Lung (tissue), 12 donors: ENCODE results near the gene FTSJ3. TPM values are rescaled to one million over a fixed set of nuclear protein-coding genes. Genes with fewer than 3 reads are reported as not detected.
A peak's percentile ranks its signal among the peaks of the same experiment; 100 is the strongest.

Experiments
- ATAC-seq: fragments of 200-7000 bp; cut with Tn5 transposase; one replicate; pipeline ENCODE4 v1.9.1; 2020; ENCODE audit warnings: moderate number of reproducible peaks; ENCODE audit not compliant: insufficient read depth, low FRiP score
- DNase-seq, 3 donors: peaks; one replicate each; pipeline ENCODE4 v3.0.0-alpha.2; 2013 to 2017
- H3K27ac ChIP-seq, 2 donors: one replicate each; pipeline ENCODE4 v1.5.1; 2013; ENCODE audit warnings: mild to moderate bottlenecking in 2 of 2, moderate library complexity in 2 of 2, control low read depth in 1 of 2, inconsistent platforms in 1 of 2, low read depth in 1 of 2, low read length in 1 of 2
- H3K27me3 ChIP-seq, 3 donors: one replicate each; pipeline ENCODE4 v1.5.1; 2013; ENCODE audit warnings: low read length in 2 of 3; ENCODE audit not compliant: control insufficient read depth in 3 of 3, insufficient read depth in 3 of 3
- H3K36me3 ChIP-seq, 4 donors: one replicate each; pipeline ENCODE4 v1.5.1; 2013; ENCODE audit warnings: low read length in 4 of 4, mild to moderate bottlenecking in 1 of 4, moderate library complexity in 1 of 4; ENCODE audit not compliant: control insufficient read depth in 4 of 4, insufficient read depth in 4 of 4
- H3K4me1 ChIP-seq, 5 donors: one replicate each; pipeline ENCODE4 v1.5.1; 2013; ENCODE audit warnings: low read length in 5 of 5, mild to moderate bottlenecking in 2 of 5, moderate library complexity in 1 of 5; ENCODE audit not compliant: control insufficient read depth in 5 of 5, insufficient read depth in 5 of 5
- H3K4me3 ChIP-seq: one replicate; pipeline ENCODE4 v1.5.1; 2013; ENCODE audit warnings: mild to moderate bottlenecking, control low read depth, moderate library complexity
- H3K9ac ChIP-seq, 2 donors: one replicate each; pipeline ENCODE4 v1.5.1; 2013; ENCODE audit warnings: low read length in 2 of 2, control low read depth in 1 of 2; ENCODE audit not compliant: insufficient read depth in 1 of 2
- H3K9me3 ChIP-seq, 4 donors: one replicate each; pipeline ENCODE4 v1.5.1; 2013; ENCODE audit warnings: low read length in 3 of 4, mild to moderate bottlenecking in 1 of 4, moderate library complexity in 1 of 4; ENCODE audit not compliant: control insufficient read depth in 4 of 4, insufficient read depth in 3 of 4
- CTCF ChIP-seq: IDR thresholded peaks from 2 replicates; pipeline ENCODE4 v1.5.1; 2012; ENCODE audit warnings: mild to moderate bottlenecking; ENCODE audit errors: control extremely low read depth, extremely low read depth
- WGBS, 2 donors: extraction: QIAGEN DNeasy Blood & Tissue Kit; methylation state at CpG; one replicate each; pipeline ENCODE4 v1.1.7; 2013; 5-methylcytosine and 5-hydroxymethylcytosine counted together
- polyA plus RNA-seq, 2 donors: library from polyadenylated mRNA; stranded (reverse); fragments of 200-250 nt; gene quantifications; one replicate each; pipeline ENCODE4 v1.2.1, GENCODE V29; 2013
- total RNA-seq, 2 donors: library from RNA; depleted of rRNA in 1 of 2; stranded (reverse); fragments of >200 nt in 1 of 2; gene quantifications; one replicate each; pipeline ENCODE4 v1.2.1, GENCODE V29; 2014 to 2021
- donor health status: control.
- donor health status: control.
- donor health status: Bipolar disorder and iron deficiency.
- donor health status: healthy.
- donor health status: DM: yes; HTN: yes; CAD: no.

The FTSJ3 gene
- total and polyA plus RNA-seq, 4 donors, result 15.4 to 39.8 (median 29.6) TPM

DNA sequence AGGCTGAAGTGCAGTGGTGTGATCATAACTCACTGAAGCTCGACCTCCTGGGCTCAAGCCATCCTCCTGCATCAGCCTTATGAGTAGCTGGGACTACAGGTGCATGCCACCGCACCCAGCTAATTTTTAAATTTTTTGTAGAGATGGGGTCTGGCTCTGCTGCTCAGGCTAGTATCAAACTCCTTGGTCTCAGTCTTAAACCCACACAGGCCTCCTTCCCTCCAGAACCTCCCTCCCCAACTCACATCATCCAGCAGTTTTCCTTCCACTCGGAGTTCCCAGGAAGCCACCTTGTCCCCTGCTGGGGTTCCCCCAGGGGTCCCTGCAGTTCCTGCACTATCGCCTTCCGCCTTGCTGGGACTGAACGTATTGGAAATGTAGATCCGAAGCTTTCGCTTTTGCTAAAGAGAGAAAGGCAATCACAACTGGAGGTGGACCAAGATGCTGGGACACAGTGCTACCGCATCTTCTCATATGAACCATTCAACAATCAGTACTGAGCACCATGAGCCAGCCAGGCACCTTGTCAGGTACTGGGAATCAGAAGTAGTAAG, 7.8 kb upstream of the FTSJ3 start:
- TF ChIP-seq CTCF, result no peak
- no peak for ATAC-seq
- WGBS, 2 donors, result 85 to 87% methylated on average over 9 of the region's 9 CpGs
- Histone ChIP-seq H3K9me3 (no peaks in the 10 kb centered on the region), H3K4me1 (peaks cover 6 to 33% (median 19%) of the 10 kb centered on the region in 5 donors), H3K27ac (no peak overlapping the region), H3K27me3 (no peaks in the 10 kb centered on the region), H3K36me3 (peaks cover 21 to 64% (median 40%) of the 10 kb centered on the region in 4 donors), H3K4me3 (no peak overlapping the region), H3K9ac (no peak overlapping the region)
- no peak for DNase-seq

DNA sequence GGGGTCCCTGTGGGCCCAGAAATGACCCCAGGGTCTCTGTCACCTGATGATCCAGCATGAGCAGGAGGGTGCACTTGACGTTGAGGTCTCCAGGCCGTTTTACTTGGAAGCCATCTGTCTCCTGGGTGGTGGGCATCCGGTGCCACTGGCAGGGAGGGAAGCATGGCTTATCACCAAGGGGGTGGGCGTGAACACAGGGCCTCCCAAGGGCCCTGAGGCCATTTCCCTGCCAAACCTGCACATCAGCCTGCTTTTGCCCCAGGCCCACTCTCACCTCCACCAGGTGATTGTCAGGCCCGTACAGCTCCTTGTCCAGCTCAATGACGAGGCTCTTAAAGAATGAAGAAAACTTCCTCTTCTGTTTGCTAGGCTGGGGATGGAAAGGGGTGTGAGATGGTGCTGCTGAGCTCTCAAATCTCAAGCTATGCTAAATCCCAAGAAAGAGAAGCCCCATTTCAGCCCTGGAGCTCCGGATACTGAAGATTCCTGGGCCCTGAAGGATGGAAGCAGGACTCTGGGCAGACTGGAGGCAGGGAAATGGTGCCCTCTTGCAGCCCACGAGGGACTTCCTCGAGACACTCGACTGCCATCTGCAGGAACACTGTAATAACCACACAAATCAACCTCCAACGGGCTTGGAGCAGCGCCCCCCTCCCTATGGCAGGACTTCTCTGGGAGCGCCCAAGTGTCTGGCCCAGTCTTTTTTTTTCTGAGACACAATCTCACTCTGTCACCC, 7.1 kb upstream of the FTSJ3 start:
- Histone ChIP-seq H3K27me3 (no peaks in the 10 kb centered on the region), H3K4me1 (peaks cover 6 to 26% (median 16%) of the 10 kb centered on the region in 5 donors), H3K9ac (no peak overlapping the region), H3K27ac (no peak overlapping the region), H3K36me3 (peaks cover 26 to 69% (median 46%) of the 10 kb centered on the region in 4 donors), H3K9me3 (no peaks in the 10 kb centered on the region), H3K4me3 (no peak overlapping the region)
- ATAC-seq (peak; percentile 50), DNase-seq (peak in 2 of 3 donors; percentile 50 to 54)
- TF ChIP-seq CTCF, result peak; percentile 38
- WGBS, 2 donors, result 30 to 40% methylated on average over 13 of the region's 13 CpGs

- Histone ChIP-seq H3K4me1 (peaks cover under 1 to 19% (median 12%) of the 10 kb centered on the region in 5 donors), H3K27me3 (no peaks in the 10 kb centered on the region), H3K4me3 (no peak overlapping the region), H3K9ac (no peak overlapping the region), H3K9me3 (no peaks in the 10 kb centered on the region), H3K36me3 (peaks cover 30 to 74% (median 51%) of the 10 kb centered on the region in 4 donors), H3K27ac (no peak overlapping the region)
- 92 to 93% methylated on average over 15 of the region's 15 CpGs for WGBS, 2 donors
- ATAC-seq (no peak), DNase-seq (no peak)
- TF ChIP-seq CTCF, result no peak
Measured at GRCh38 chr17:63833741-63834373, 6.4 kb upstream of the FTSJ3 start.
